HepG2 (cell line): ENCODE data around the gene CYP27A1. TPM values are rescaled to one million over a fixed set of nuclear protein-coding genes. Genes with fewer than 3 reads are reported as not detected.
A peak's percentile ranks its signal among the peaks of the same experiment; 100 is the strongest.

Source experiments
- ATM ChIP-seq: fragments of 450-650 bp; IDR thresholded peaks from 2 replicates; pipeline ENCODE4 v1.7.1; 2017; ENCODE audit warnings: mild to moderate bottlenecking, borderline replicate concordance
- ETV5 ChIP-seq: IDR thresholded peaks from 2 replicates; pipeline ENCODE4 v1.6.1; 2018; ENCODE audit warnings: missing biosample characterization, missing genetic modification reagents, inconsistent platforms, borderline replicate concordance
- NCOR1 ChIP-seq: fragments of 200-600 bp; sonication (generic); IDR thresholded peaks from 2 replicates; pipeline ENCODE4 v1.7.0; 2017; ENCODE audit warnings: antibody characterized with exemption, low read length, borderline replicate concordance
- POLR2A ChIP-seq, 2 experiments: IDR thresholded peaks; 2 replicates each; pipeline ENCODE4 v1.6.1; 2011; ENCODE audit warnings: low read depth in 2 of 2, low read length in 2 of 2, mild to moderate bottlenecking in 1 of 2, moderate library complexity in 1 of 2; ENCODE audit not compliant: insufficient read depth in 1 of 2
- ZBTB20 ChIP-seq: sonication (generic); formaldehyde crosslinking; IDR thresholded peaks from 2 replicates; pipeline ENCODE4 v1.8.1; 2023; ENCODE audit warnings: missing genetic modification reagents, low read depth, mild to moderate bottlenecking, borderline replicate concordance
- ZFP36 ChIP-seq: fragments of 150-350 bp; IDR thresholded peaks from 2 replicates; pipeline ENCODE4 v1.6.1; 2018; ENCODE audit warnings: borderline replicate concordance, low read length, low read depth; ENCODE audit not compliant: partially characterized antibody
- polyA plus RNA-seq, 8 experiments: library from polyadenylated mRNA; depleted of rRNA in 3 of 8; stranded (reverse) in 7 of 8; unstranded in 1 of 8; fragments of >200 nt; fragmentation: Illumina TruSeq in 4 of 8; extraction: Trizol in 4 of 8; gene quantifications; 2 replicates each; pipeline versions ENCODE4 v1.2.1 to v1.2.3, GENCODE V29; 2011 to 2016; ENCODE audit warnings: low read depth in 4 of 8, missing spikeins in 1 of 8, mixed read lengths in 1 of 8; ENCODE audit not compliant: insufficient read depth in 1 of 8
- total RNA-seq, 5 experiments: library from RNA; depleted of rRNA; stranded (reverse); fragments of >200 nt; fragmentation: Illumina TruSeq; extraction: Trizol; gene quantifications; 2 replicates each; pipeline ENCODE4 v1.2.3, GENCODE V29; 2016; ENCODE audit warnings: low read depth in 1 of 5
- TF ChIP-seq, protein P1 (sequence below): sonication (generic); formaldehyde crosslinking; IDR thresholded peaks from 2 replicates; pipeline ENCODE4 v1.4.0; 2020; ENCODE audit warnings: mild to moderate bottlenecking, missing genetic modification reagents
- TF ChIP-seq, protein P2 (sequence below), 2 experiments: fragments of 450-650 bp in 1 of 2; sonication (generic) in 1 of 2; formaldehyde crosslinking in 1 of 2; IDR thresholded peaks; 2 replicates each; pipeline versions ENCODE4 v1.6.1 to v1.8.0; 2016 to 2022; ENCODE audit warnings: antibody characterized with exemption in 1 of 2, mild to moderate bottlenecking in 1 of 2, missing genetic modification reagents in 1 of 2
- TF ChIP-seq, protein P3 (sequence below): fragments of 450-650 bp; IDR thresholded peaks from 2 replicates; pipeline ENCODE4 v1.6.1; 2017
- TF ChIP-seq, protein P4 (sequence below): IDR thresholded peaks from 2 replicates; pipeline ENCODE4 v1.6.1; 2012; ENCODE audit warnings: low read length, improper control_type of control experiment

CYP27A1 gene
- total and polyA plus RNA-seq, 2 of the 13 experiments (the other 11 are each of a cell fraction or from before 2014, with no cell fraction given), result 157 to 266 TPM

DNA sequence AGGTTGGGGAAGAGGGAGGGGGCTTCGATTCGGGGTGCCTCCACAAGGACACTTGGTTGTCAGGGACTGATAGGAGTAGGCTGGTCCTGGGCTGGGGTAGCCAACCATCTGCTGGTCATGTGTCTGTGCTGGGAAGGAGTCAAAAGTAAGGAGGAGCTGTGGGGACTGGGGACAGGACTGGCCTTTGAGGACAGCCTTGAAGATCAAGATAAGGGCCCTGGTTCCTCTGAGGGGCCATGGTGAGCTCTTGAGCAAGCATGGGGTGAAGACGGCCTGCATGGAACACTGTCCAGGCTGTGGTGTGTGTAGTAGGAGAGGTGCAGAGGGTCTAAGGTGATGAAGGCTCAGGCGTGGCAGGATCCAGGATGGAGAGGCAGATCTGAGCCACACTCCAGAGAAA is 1.7 kb downstream of the CYP27A1 start (continued):
- TF ChIP-seq, protein P1, sequence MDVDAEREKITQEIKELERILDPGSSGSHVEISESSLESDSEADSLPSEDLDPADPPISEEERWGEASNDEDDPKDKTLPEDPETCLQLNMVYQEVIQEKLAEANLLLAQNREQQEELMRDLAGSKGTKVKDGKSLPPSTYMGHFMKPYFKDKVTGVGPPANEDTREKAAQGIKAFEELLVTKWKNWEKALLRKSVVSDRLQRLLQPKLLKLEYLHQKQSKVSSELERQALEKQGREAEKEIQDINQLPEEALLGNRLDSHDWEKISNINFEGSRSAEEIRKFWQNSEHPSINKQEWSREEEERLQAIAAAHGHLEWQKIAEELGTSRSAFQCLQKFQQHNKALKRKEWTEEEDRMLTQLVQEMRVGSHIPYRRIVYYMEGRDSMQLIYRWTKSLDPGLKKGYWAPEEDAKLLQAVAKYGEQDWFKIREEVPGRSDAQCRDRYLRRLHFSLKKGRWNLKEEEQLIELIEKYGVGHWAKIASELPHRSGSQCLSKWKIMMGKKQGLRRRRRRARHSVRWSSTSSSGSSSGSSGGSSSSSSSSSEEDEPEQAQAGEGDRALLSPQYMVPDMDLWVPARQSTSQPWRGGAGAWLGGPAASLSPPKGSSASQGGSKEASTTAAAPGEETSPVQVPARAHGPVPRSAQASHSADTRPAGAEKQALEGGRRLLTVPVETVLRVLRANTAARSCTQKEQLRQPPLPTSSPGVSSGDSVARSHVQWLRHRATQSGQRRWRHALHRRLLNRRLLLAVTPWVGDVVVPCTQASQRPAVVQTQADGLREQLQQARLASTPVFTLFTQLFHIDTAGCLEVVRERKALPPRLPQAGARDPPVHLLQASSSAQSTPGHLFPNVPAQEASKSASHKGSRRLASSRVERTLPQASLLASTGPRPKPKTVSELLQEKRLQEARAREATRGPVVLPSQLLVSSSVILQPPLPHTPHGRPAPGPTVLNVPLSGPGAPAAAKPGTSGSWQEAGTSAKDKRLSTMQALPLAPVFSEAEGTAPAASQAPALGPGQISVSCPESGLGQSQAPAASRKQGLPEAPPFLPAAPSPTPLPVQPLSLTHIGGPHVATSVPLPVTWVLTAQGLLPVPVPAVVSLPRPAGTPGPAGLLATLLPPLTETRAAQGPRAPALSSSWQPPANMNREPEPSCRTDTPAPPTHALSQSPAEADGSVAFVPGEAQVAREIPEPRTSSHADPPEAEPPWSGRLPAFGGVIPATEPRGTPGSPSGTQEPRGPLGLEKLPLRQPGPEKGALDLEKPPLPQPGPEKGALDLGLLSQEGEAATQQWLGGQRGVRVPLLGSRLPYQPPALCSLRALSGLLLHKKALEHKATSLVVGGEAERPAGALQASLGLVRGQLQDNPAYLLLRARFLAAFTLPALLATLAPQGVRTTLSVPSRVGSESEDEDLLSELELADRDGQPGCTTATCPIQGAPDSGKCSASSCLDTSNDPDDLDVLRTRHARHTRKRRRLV (CRISPR knock-in tag), result no peak
- TF ChIP-seq POLR2A (IDR thresholded peaks at IDR 0.05; ENCODE audit: insufficient read depth in 1 of 2, low read depth in 2 of 2, low read length in 2 of 2), result 0 out of 4 replicates have a peak, but pooled peaks of 1 of the 2 experiments have one; percentile 14
- TF ChIP-seq, protein P2, sequence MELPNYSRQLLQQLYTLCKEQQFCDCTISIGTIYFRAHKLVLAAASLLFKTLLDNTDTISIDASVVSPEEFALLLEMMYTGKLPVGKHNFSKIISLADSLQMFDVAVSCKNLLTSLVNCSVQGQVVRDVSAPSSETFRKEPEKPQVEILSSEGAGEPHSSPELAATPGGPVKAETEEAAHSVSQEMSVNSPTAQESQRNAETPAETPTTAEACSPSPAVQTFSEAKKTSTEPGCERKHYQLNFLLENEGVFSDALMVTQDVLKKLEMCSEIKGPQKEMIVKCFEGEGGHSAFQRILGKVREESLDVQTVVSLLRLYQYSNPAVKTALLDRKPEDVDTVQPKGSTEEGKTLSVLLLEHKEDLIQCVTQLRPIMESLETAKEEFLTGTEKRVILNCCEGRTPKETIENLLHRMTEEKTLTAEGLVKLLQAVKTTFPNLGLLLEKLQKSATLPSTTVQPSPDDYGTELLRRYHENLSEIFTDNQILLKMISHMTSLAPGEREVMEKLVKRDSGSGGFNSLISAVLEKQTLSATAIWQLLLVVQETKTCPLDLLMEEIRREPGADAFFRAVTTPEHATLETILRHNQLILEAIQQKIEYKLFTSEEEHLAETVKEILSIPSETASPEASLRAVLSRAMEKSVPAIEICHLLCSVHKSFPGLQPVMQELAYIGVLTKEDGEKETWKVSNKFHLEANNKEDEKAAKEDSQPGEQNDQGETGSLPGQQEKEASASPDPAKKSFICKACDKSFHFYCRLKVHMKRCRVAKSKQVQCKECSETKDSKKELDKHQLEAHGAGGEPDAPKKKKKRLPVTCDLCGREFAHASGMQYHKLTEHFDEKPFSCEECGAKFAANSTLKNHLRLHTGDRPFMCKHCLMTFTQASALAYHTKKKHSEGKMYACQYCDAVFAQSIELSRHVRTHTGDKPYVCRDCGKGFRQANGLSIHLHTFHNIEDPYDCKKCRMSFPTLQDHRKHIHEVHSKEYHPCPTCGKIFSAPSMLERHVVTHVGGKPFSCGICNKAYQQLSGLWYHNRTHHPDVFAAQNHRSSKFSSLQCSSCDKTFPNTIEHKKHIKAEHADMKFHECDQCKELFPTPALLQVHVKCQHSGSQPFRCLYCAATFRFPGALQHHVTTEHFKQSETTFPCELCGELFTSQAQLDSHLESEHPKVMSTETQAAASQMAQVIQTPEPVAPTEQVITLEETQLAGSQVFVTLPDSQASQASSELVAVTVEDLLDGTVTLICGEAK (IDR thresholded peaks at IDR 0.05), result no peak
- TF ChIP-seq, protein P2 (CRISPR knock-in tag; IDR thresholded peaks at IDR 0.05), result no peak
- no peak for TF ChIP-seq ETV5 (CRISPR knock-in tag)
- TF ChIP-seq ZBTB20 (CRISPR knock-in tag), result 0 out of 2 replicates have a peak, but pooled peaks have one; percentile 35
- TF ChIP-seq, protein P3, sequence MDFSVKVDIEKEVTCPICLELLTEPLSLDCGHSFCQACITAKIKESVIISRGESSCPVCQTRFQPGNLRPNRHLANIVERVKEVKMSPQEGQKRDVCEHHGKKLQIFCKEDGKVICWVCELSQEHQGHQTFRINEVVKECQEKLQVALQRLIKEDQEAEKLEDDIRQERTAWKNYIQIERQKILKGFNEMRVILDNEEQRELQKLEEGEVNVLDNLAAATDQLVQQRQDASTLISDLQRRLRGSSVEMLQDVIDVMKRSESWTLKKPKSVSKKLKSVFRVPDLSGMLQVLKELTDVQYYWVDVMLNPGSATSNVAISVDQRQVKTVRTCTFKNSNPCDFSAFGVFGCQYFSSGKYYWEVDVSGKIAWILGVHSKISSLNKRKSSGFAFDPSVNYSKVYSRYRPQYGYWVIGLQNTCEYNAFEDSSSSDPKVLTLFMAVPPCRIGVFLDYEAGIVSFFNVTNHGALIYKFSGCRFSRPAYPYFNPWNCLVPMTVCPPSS, result no peak
- TF ChIP-seq ZFP36, result no peak
- TF ChIP-seq NCOR1, result no peak
- TF ChIP-seq, protein P4, sequence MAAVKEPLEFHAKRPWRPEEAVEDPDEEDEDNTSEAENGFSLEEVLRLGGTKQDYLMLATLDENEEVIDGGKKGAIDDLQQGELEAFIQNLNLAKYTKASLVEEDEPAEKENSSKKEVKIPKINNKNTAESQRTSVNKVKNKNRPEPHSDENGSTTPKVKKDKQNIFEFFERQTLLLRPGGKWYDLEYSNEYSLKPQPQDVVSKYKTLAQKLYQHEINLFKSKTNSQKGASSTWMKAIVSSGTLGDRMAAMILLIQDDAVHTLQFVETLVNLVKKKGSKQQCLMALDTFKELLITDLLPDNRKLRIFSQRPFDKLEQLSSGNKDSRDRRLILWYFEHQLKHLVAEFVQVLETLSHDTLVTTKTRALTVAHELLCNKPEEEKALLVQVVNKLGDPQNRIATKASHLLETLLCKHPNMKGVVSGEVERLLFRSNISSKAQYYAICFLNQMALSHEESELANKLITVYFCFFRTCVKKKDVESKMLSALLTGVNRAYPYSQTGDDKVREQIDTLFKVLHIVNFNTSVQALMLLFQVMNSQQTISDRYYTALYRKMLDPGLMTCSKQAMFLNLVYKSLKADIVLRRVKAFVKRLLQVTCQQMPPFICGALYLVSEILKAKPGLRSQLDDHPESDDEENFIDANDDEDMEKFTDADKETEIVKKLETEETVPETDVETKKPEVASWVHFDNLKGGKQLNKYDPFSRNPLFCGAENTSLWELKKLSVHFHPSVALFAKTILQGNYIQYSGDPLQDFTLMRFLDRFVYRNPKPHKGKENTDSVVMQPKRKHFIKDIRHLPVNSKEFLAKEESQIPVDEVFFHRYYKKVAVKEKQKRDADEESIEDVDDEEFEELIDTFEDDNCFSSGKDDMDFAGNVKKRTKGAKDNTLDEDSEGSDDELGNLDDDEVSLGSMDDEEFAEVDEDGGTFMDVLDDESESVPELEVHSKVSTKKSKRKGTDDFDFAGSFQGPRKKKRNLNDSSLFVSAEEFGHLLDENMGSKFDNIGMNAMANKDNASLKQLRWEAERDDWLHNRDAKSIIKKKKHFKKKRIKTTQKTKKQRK, result no peak
- no peak for TF ChIP-seq ATM
